H1 (cell line): ENCODE measurements around the gene IL17D. TPM values are rescaled to one million over a fixed set of nuclear protein-coding genes. Genes with fewer than 3 reads are reported as not detected.

Experiments
- CTCF ChIA-PET: fragments of 300-600 bp; sonication (Branson Sonifier 250); formaldehyde crosslinking; loops from one replicate; lab custom pipeline; 2021; ENCODE audit not compliant: partially characterized antibody; lab: Charles Lee
- POLR2A ChIA-PET: fragments of 300-600 bp; sonication (Branson Sonifier 250); formaldehyde crosslinking; loops from one replicate; lab custom pipeline; 2021; ENCODE audit warnings: inconsistent platforms; ENCODE audit not compliant: partially characterized antibody; lab: Charles Lee
- DNase-seq, 2 experiments: peaks; one replicate each; pipeline versions ENCODE4 v3.0.0 to v3.0.0-alpha.2; 2010 to 2022; ENCODE audit warnings: low spot score in 2 of 2, low read depth in 1 of 2, mixed read lengths in 1 of 2
- FAIRE-seq: peaks from 2 replicates; lab custom pipeline; 2011; peaks lifted over from hg19 to GRCh38; lab: Jason Lieb, UNC
- H2AFZ ChIP-seq: 2 replicates; pipeline ENCODE4 v1.8.1; 2012; ENCODE audit warnings: low read length, inconsistent platforms
- H2AK5ac ChIP-seq: 2 replicates; pipeline ENCODE4 v1.6.1; 2013; ENCODE audit warnings: low read depth, low read length
- H2BK120ac ChIP-seq: replicated peaks from 2 replicates; pipeline ENCODE3; 2013; ENCODE audit warnings: low read depth, low read length, inconsistent platforms
- H2BK12ac ChIP-seq: 2 replicates; pipeline ENCODE4 v1.6.1; 2013; ENCODE audit warnings: low read depth, low read length
- H2BK15ac ChIP-seq: 2 replicates; pipeline ENCODE4 v1.6.1; 2013; ENCODE audit warnings: low read length
- H2BK20ac ChIP-seq: 2 replicates; pipeline ENCODE4 v1.6.1; 2013; ENCODE audit warnings: low read length
- H2BK5ac ChIP-seq: 2 replicates; pipeline ENCODE4 v1.6.1; 2013; ENCODE audit warnings: low read depth, low read length
- H3K14ac ChIP-seq: 2 replicates; pipeline ENCODE4 v1.6.1; 2013; ENCODE audit warnings: inconsistent platforms; ENCODE audit not compliant: insufficient read length
- H3K18ac ChIP-seq: 2 replicates; pipeline ENCODE4 v1.6.1; 2013; ENCODE audit warnings: low read length; ENCODE audit errors: extremely low read depth
- H3K23ac ChIP-seq: 2 replicates; pipeline ENCODE4 v1.6.1; 2013; ENCODE audit warnings: inconsistent platforms; ENCODE audit not compliant: insufficient read length
- H3K23me2 ChIP-seq: 2 replicates; pipeline ENCODE4 v1.6.1; 2013; ENCODE audit warnings: low read depth, low read length
- H3K27ac ChIP-seq: 2 replicates; pipeline ENCODE4 v1.6.1; 2011; ENCODE audit warnings: low read depth, low read length, inconsistent platforms
- H3K27me3 ChIP-seq, 4 experiments: replicated peaks in 1 of 4; 1 replicate in 1 of 4; 2 replicates in 3 of 4; pipeline versions ENCODE4 v1.6.1 to v1.8.1; 2011 to 2013; ENCODE audit warnings: low read length in 3 of 4, mild to moderate bottlenecking in 3 of 4, inconsistent platforms in 2 of 4, mixed read lengths in 2 of 4, moderate library complexity in 1 of 4; ENCODE audit not compliant: control insufficient read depth in 3 of 4, insufficient read depth in 3 of 4; ENCODE audit errors: extremely low read depth in 1 of 4
- H3K36me3 ChIP-seq, 4 experiments: 2 replicates each; pipeline versions ENCODE4 v1.6.1 to v1.8.1; 2011 to 2013; ENCODE audit warnings: mild to moderate bottlenecking in 4 of 4, low read length in 3 of 4, moderate library complexity in 2 of 4, control low read depth in 1 of 4, inconsistent platforms in 1 of 4; ENCODE audit not compliant: insufficient read depth in 4 of 4, control insufficient read depth in 2 of 4
- H3K4ac ChIP-seq: replicated peaks from 2 replicates; pipeline ENCODE3; 2013; ENCODE audit warnings: low read length, low read depth, mixed read lengths, inconsistent platforms; ENCODE audit not compliant: insufficient read length
- H3K4me1 ChIP-seq, 4 experiments: replicated peaks in 1 of 4; 1 replicate in 1 of 4; 2 replicates in 3 of 4; pipeline versions ENCODE4 v1.6.1 to v1.8.1; 2011 to 2013; ENCODE audit warnings: low read length in 3 of 4, inconsistent platforms in 2 of 4, mixed read lengths in 1 of 4; ENCODE audit not compliant: insufficient read depth in 4 of 4, control insufficient read depth in 3 of 4
- H3K4me2 ChIP-seq, 2 experiments: 2 replicates each; pipeline versions ENCODE4 v1.6.1 to v1.8.1; 2011 to 2013; ENCODE audit warnings: low read depth in 2 of 2, low read length in 2 of 2, control low read depth in 1 of 2, inconsistent platforms in 1 of 2, mild to moderate bottlenecking in 1 of 2; ENCODE audit not compliant: insufficient read depth in 1 of 2
- H3K4me3 ChIP-seq, 4 experiments: fragments of 200-600, 300-600 bp in 1 of 4; sonication (generic), shearing (Covaris generic), sonication (Bioruptor Twin) in 1 of 4; 2 replicates each; pipeline versions ENCODE4 v1.5.1 to v1.8.1; 2011 to 2016; ENCODE audit warnings: low read length in 4 of 4, low read depth in 3 of 4, control low read depth in 2 of 4, inconsistent platforms in 2 of 4, mild to moderate bottlenecking in 2 of 4, mixed read lengths in 1 of 4, moderate library complexity in 1 of 4; ENCODE audit not compliant: insufficient read depth in 2 of 4; ENCODE audit errors: extremely low read depth in 1 of 4
- H3K56ac ChIP-seq: replicated peaks from 2 replicates; pipeline ENCODE3; 2013; ENCODE audit warnings: low read depth, mild to moderate bottlenecking, mixed read lengths, low read length, inconsistent platforms; ENCODE audit not compliant: insufficient read length
- H3K79me1 ChIP-seq: 2 replicates; pipeline ENCODE4 v1.6.1; 2013; ENCODE audit warnings: low read depth, low read length, control low read depth
- H3K79me2 ChIP-seq, 2 experiments: 2 replicates each; pipeline versions ENCODE4 v1.6.1 to v1.8.1; 2012 to 2013; ENCODE audit warnings: low read length in 2 of 2, mild to moderate bottlenecking in 2 of 2, inconsistent platforms in 1 of 2; ENCODE audit not compliant: insufficient read depth in 2 of 2, control insufficient read depth in 1 of 2
- H3K9ac ChIP-seq, 4 experiments: replicated peaks in 1 of 4; 1 replicate in 1 of 4; 2 replicates in 3 of 4; pipeline versions ENCODE4 v1.6.1 to v1.8.1; 2011 to 2013; ENCODE audit warnings: low read depth in 3 of 4, low read length in 3 of 4, control low read depth in 2 of 4, mild to moderate bottlenecking in 2 of 4, moderate library complexity in 2 of 4, inconsistent platforms in 1 of 4; ENCODE audit errors: extremely low read depth in 1 of 4
- H3K9me3 ChIP-seq, 2 experiments: 2 replicates each; pipeline versions ENCODE4 v1.6.1 to v1.8.1; 2012 to 2013; ENCODE audit warnings: mild to moderate bottlenecking in 2 of 2, moderate library complexity in 2 of 2, control low read depth in 1 of 2, inconsistent platforms in 1 of 2, low read depth in 1 of 2, low read length in 1 of 2, mixed read lengths in 1 of 2; ENCODE audit not compliant: insufficient read depth in 2 of 2
- H4K20me1 ChIP-seq, 2 experiments: replicated peaks in 1 of 2; 2 replicates each; pipeline versions ENCODE3 to v1.8.1; 2011 to 2013; ENCODE audit warnings: inconsistent platforms in 2 of 2, low read length in 2 of 2, mild to moderate bottlenecking in 1 of 2; ENCODE audit not compliant: insufficient read depth in 2 of 2, control insufficient read depth in 1 of 2
- H4K5ac ChIP-seq: 2 replicates; pipeline ENCODE4 v1.6.1; 2013; ENCODE audit warnings: low read length, low read depth, mixed read lengths, inconsistent platforms; ENCODE audit not compliant: insufficient read length
- H4K8ac ChIP-seq: 2 replicates; pipeline ENCODE4 v1.8.0; 2013; ENCODE audit warnings: mild to moderate bottlenecking, moderate library complexity, low read length, inconsistent platforms; ENCODE audit not compliant: insufficient read depth; ENCODE audit errors: extremely low read depth
- H4K91ac ChIP-seq: replicated peaks from 2 replicates; pipeline ENCODE3; 2013; ENCODE audit warnings: low read length, mixed read lengths, inconsistent platforms; ENCODE audit not compliant: insufficient read length
- RBBP5 ChIP-seq: IDR thresholded peaks from 2 replicates; pipeline ENCODE4 v1.7.1; 2012; ENCODE audit warnings: low read depth, mild to moderate bottlenecking, inconsistent platforms, low read length, moderate library complexity, borderline replicate concordance
- SIN3A ChIP-seq, 2 experiments: IDR thresholded peaks in 1 of 2; conservative IDR thresholded peaks in 1 of 2; 2 replicates each; pipeline ENCODE4 v1.6.1; 2011 to 2012; ENCODE audit warnings: low read length in 2 of 2, improper control_type of control experiment in 1 of 2, low read depth in 1 of 2, mild to moderate bottlenecking in 1 of 2
- TAF7 ChIP-seq: optimal IDR thresholded peaks from 2 replicates; pipeline ENCODE3; 2011; ENCODE audit warnings: low read depth, mild to moderate bottlenecking, inconsistent platforms, low read length, moderate library complexity, borderline replicate concordance
- WGBS, 2 experiments: shearing (Covaris generic) in 1 of 2; methylation state at CpG; one replicate each; pipeline versions ENCODE4 v1.1.6 to v1.1.7; 2013 to 2015; ENCODE audit warnings: low lambda C conversion rate in 2 of 2, mixed read lengths in 2 of 2, inconsistent platforms in 1 of 2, low coverage in 1 of 2, missing lambda C conversion rate in 1 of 2; ENCODE audit not compliant: insufficient replicate concordance in 2 of 2, insufficient coverage in 1 of 2, insufficient read length in 1 of 2; ENCODE audit errors: extremely low coverage in 1 of 2, missing lambda C conversion rate in 1 of 2; 5-methylcytosine and 5-hydroxymethylcytosine counted together
- polyA plus RNA-seq, 7 experiments: library from polyadenylated mRNA; depleted of rRNA in 3 of 7; stranded (reverse) in 5 of 7; unstranded in 2 of 7; fragments of >200 nt in 5 of 7; fragments of 200-250 nt in 2 of 7; gene quantifications; 1 replicate in 5 of 7; 2 replicates in 1 of 7; 4 replicates in 1 of 7; pipeline versions ENCODE4 v1.2.1 to v1.2.3, GENCODE V29; 2011 to 2013; ENCODE audit warnings: missing spikeins in 2 of 7, mixed read lengths in 2 of 7
- total RNA-seq: library from RNA; stranded (reverse); fragmentation: NEBNext Ultra II Directional; extraction: Animal tissue kit (Norgen Biotek cat#: 25700); gene quantifications from 2 replicates; pipeline ENCODE4 v1.2.1, GENCODE V29; 2021

IL17D gene
- total and polyA plus RNA-seq, 2 of the 8 experiments (the other 6 are each of a cell fraction or from before 2014, with no cell fraction given), result 0.56 to 0.59 TPM

- WGBS, 2 experiments, result 32 to 100% methylated on average over 1 to 11 of the region's 11 CpGs
Measured at GRCh38 chr13:20713014-20713376, 9.5 kb downstream of the IL17D start.

More at GRCh38 chr13:20713014-20713376, 9.5 kb downstream of the IL17D start:
- H2BK120ac ChIP-seq, result no peak overlapping the region
- H2BK15ac ChIP-seq, result peak overlapping the region; percentile 75; the same call in 1 of the 2 replicates
- no peaks in the 10 kb centered on the region for H4K20me1 ChIP-seq
- no peak overlapping the region for H3K56ac ChIP-seq
- no peak overlapping the region for H3K9ac ChIP-seq
- H3K9me3 ChIP-seq, result no peaks in the 10 kb centered on the region
- POLR2A ChIA-PET, result no interaction called here
- H3K4me3 ChIP-seq, result peak overlapping the region in 2 of 4 experiments; percentile 10 to 52; a peak in 3 of 8 replicates
- H2BK5ac ChIP-seq, result no peak overlapping the region
- peak overlapping the region; percentile 90 for H2AFZ ChIP-seq
- H3K79me1 ChIP-seq, result no peaks in the 10 kb centered on the region
- DNase-seq (no peak), FAIRE-seq (no peak)
- peak overlapping the region; percentile 54 to 63 for H3K4me2 ChIP-seq
- H3K27me3 ChIP-seq, result no peaks in the 10 kb centered on the region
- no peak overlapping the region for H3K23ac ChIP-seq
- H2AK5ac ChIP-seq, result peak overlapping the region; percentile 32; the same call in 1 of the 2 replicates
- no peak overlapping the region for H3K18ac ChIP-seq
- H3K27ac ChIP-seq, result no peak overlapping the region
- H3K23me2 ChIP-seq, result no peaks in the 10 kb centered on the region
- CTCF ChIA-PET, result interaction anchor here (0.6 to 4.3 kb wide), 6 partner anchors 10 to 220 kb away, joined by 3 to 26 read pairs (median 6); no protein-coding TSS in a partner anchor
- H4K5ac ChIP-seq, result peak overlapping the region; percentile 10
- no peak overlapping the region for H4K8ac ChIP-seq
- no peaks in the 10 kb centered on the region for H3K79me2 ChIP-seq
- H2BK20ac ChIP-seq, result no peak overlapping the region; the same call in 1 of the 2 replicates
- no peak overlapping the region for H4K91ac ChIP-seq
- TF ChIP-seq SIN3A (conservative IDR thresholded peaks at IDR 0.05 in 1 of 2, IDR thresholded peaks at IDR 0.05 in 1 of 2; ENCODE audit: low read depth in 1 of 2, low read length in 2 of 2) (0 out of 4 replicates have a peak, but pooled peaks of 1 of the 2 experiments have one; percentile 5), RBBP5 (0 out of 2 replicates have a peak, but pooled peaks have one; percentile 31), TAF7 (no peak)
- peak overlapping the region; percentile 72 for H2BK12ac ChIP-seq
- H3K4ac ChIP-seq, result no peak overlapping the region
- H3K36me3 ChIP-seq, result no peaks in the 10 kb centered on the region
- no peak overlapping the region for H3K14ac ChIP-seq
- peaks cover 2 to 9% (median 6%) of the 10 kb centered on the region in 4 experiments; a peak in 4 of 7 replicates for H3K4me1 ChIP-seq
